Right ventricle myocardium inferior (tissue), 1 donor: ENCODE measurements around the gene C16orf54. TPM values are rescaled to one million over a fixed set of nuclear protein-coding genes. Genes with fewer than 3 reads are reported as not detected.
"Not testable (repeated sequence)": the region's sequence is repeated elsewhere in the genome, so short reads cannot be mapped to it uniquely, and the experiment has no call there.

Experiments
- ATAC-seq: fragments of 200-7000 bp; cut with Tn5 transposase; one replicate; pipeline ENCODE4 v1.9.1; 2020; ENCODE audit warnings: mild to moderate bottlenecking, moderate library complexity
- DNase-seq: peaks from one replicate; pipeline ENCODE4 v3.0.0; 2021; ENCODE audit errors: missing footprints
- intact Hi-C: fragments of 100-400 bp; cut with DNase I; formaldehyde crosslinking; loops from one replicate; pipeline ENCODE4 v1.11.0; 2022
- total RNA-seq: library from RNA; stranded (reverse); fragmentation: NEBNext Ultra II Directional; extraction: Animal tissue kit (Norgen Biotek cat#: 25700); gene quantifications from one replicate; pipeline ENCODE4 v1.2.1, GENCODE V29; 2021
- donor health status: DM: no; HTN: yes; CAD: no; lungs with severe emphysema.

C16orf54 gene
- total RNA-seq, 1 donor from 2014 or later: 0.73 TPM

- DNase-seq: no peak
- intact Hi-C loops: no loop called here
- no peak for ATAC-seq
These were observed 48.9 kb downstream of the C16orf54 start for GRCh38 chr16:29696881-29697331.

GRCh38 chr16:29695675-29696074, 50.1 kb downstream of the C16orf54 start:
- intact Hi-C loops, DNase-seq, ATAC-seq: not testable (repeated sequence)

GRCh38 chr16:29694384-29695195, 51.2 kb downstream of the C16orf54 start:
- ATAC-seq (no peak), DNase-seq (no peak)
- intact Hi-C loops: no loop called here

GRCh38 chr16:29692606-29693005, 53.2 kb downstream of the C16orf54 start:
- intact Hi-C loops, ATAC-seq, DNase-seq: not testable (repeated sequence)

Other genes with a start within 250 kb of the C16orf54 start
- 15.0 TPM for gene NPIPB12, start 239.6 kb downstream of the C16orf54 start, total RNA-seq
- gene SPN, start 82.7 kb downstream of the C16orf54 start, total RNA-seq: 1.3 TPM
- gene QPRT, start 66.8 kb downstream of the C16orf54 start, total RNA-seq: 29.2 TPM
- gene ZG16, start 32.3 kb upstream of the C16orf54 start, total RNA-seq: not detected
- gene KIF22, start 44.8 kb upstream of the C16orf54 start, total RNA-seq: 53.3 TPM
- 92.0 TPM for gene MAZ, start 60.5 kb upstream of the C16orf54 start, total RNA-seq
- gene PRRT2, start 66.2 kb upstream of the C16orf54 start, total RNA-seq: 3.2 TPM
- gene PAGR1, start 70.2 kb upstream of the C16orf54 start, total RNA-seq: 15.6 TPM
- gene MVP, start 74.5 kb upstream of the C16orf54 start, total RNA-seq: 51.5 TPM
- 65.8 TPM for gene CDIPT, start 117.2 kb upstream of the C16orf54 start, total RNA-seq
- gene SEZ6L2, start 153.6 kb upstream of the C16orf54 start, total RNA-seq: 0.43 TPM
- gene ASPHD1, start 154.5 kb upstream of the C16orf54 start, total RNA-seq: 0.19 TPM
- gene KCTD13, start 180.2 kb upstream of the C16orf54 start, total RNA-seq: 8.0 TPM
- 74.4 TPM for gene TMEM219, start 216.1 kb upstream of the C16orf54 start, total RNA-seq
- 32.7 TPM for gene TAOK2, start 227.9 kb upstream of the C16orf54 start, total RNA-seq
- gene HIRIP3, start 249.6 kb upstream of the C16orf54 start, total RNA-seq: 20.2 TPM